HEK293 (cell line): ENCODE results near the gene CDK14.

Experiments
- ZBTB11 ChIP-seq: fragments of 450-650 bp; formaldehyde crosslinking; conservative IDR thresholded peaks from 2 replicates; pipeline ENCODE4 v1.5.1; 2016; ENCODE audit warnings: low read depth, missing biosample characterization, missing genetic modification characterization
- ZNF133 ChIP-seq: fragments of 450-650 bp; formaldehyde crosslinking; IDR thresholded peaks from 2 replicates; pipeline ENCODE4 v1.5.1; 2016; ENCODE audit warnings: missing biosample characterization, missing genetic modification characterization
- ZNF24 ChIP-seq: fragments of 450-650 bp; formaldehyde crosslinking; IDR thresholded peaks from 2 replicates; pipeline ENCODE4 v1.5.1; 2016; ENCODE audit warnings: missing biosample characterization, missing genetic modification characterization
- ZNF274 ChIP-seq, 2 experiments: fragments of 200-500 bp in 1 of 2; fragments of 450-650 bp in 1 of 2; sonication (Bioruptor generic) in 1 of 2; formaldehyde crosslinking in 1 of 2; IDR thresholded peaks; 2 replicates each; pipeline versions ENCODE4 v1.5.1 to v1.6.1; 2014 to 2016; ENCODE audit warnings: borderline replicate concordance in 1 of 2, inconsistent platforms in 1 of 2, low read length in 1 of 2, missing biosample characterization in 1 of 2, missing genetic modification characterization in 1 of 2
- ZNF324 ChIP-seq: fragments of 450-650 bp; formaldehyde crosslinking; IDR thresholded peaks from 2 replicates; pipeline ENCODE4 v1.5.1; 2016; ENCODE audit warnings: missing biosample characterization, missing genetic modification characterization
- ZNF394 ChIP-seq: fragments of 450-650 bp; formaldehyde crosslinking; IDR thresholded peaks from 2 replicates; pipeline ENCODE4 v1.5.1; 2016; ENCODE audit warnings: missing biosample characterization, missing genetic modification characterization, mild to moderate bottlenecking, moderate library complexity, borderline replicate concordance
- ZNF501 ChIP-seq: fragments of 450-650 bp; formaldehyde crosslinking; IDR thresholded peaks from 2 replicates; pipeline ENCODE4 v1.5.1; 2016; ENCODE audit warnings: missing biosample characterization, missing genetic modification characterization
- ZNF510 ChIP-seq: fragments of 450-650 bp; formaldehyde crosslinking; IDR thresholded peaks from 2 replicates; pipeline ENCODE4 v1.5.1; 2018; ENCODE audit warnings: mild to moderate bottlenecking, missing genetic modification characterization, missing biosample characterization; ENCODE audit not compliant: insufficient replicate concordance
- ZNF776 ChIP-seq: fragments of 450-650 bp; formaldehyde crosslinking; IDR thresholded peaks from 2 replicates; pipeline ENCODE4 v1.5.0; 2017; ENCODE audit warnings: missing biosample characterization, missing genetic modification characterization, borderline replicate concordance
- TF ChIP-seq, protein P1 (sequence below): fragments of 450-650 bp; formaldehyde crosslinking; IDR thresholded peaks from 2 replicates; pipeline ENCODE4 v1.5.1; 2016; ENCODE audit warnings: missing biosample characterization, missing genetic modification characterization
- TF ChIP-seq, protein P2 (sequence below): fragments of 450-650 bp; formaldehyde crosslinking; IDR thresholded peaks from 2 replicates; pipeline ENCODE4 v1.5.1; 2016; ENCODE audit warnings: missing biosample characterization, missing genetic modification characterization, low read depth
- TF ChIP-seq, protein P3 (sequence below): fragments of 450-650 bp; formaldehyde crosslinking; IDR thresholded peaks from 2 replicates; pipeline ENCODE4 v1.5.1; 2016; ENCODE audit warnings: missing biosample characterization, missing genetic modification characterization

GRCh38 chr7:90560730-90561129, 35.4 kb upstream of the CDK14 start:
- TF ChIP-seq ZNF776 (tag by site-specific recombination) (no peak), ZNF510 (tag by site-specific recombination) (no peak), ZNF24 (tag by site-specific recombination) (no peak), ZNF394 (no peak), ZNF133 (tag by site-specific recombination) (no peak), ZNF274 (IDR thresholded peaks at IDR 0.05; ENCODE audit: low read length) (no peak), ZNF274 (tag by site-specific recombination; IDR thresholded peaks at IDR 0.05; ENCODE audit: borderline replicate concordance) (no peak), ZBTB11 (tag by site-specific recombination) (no peak), ZNF324 (tag by site-specific recombination) (no peak), ZNF501 (tag by site-specific recombination) (no peak)
- TF ChIP-seq, protein P1, sequence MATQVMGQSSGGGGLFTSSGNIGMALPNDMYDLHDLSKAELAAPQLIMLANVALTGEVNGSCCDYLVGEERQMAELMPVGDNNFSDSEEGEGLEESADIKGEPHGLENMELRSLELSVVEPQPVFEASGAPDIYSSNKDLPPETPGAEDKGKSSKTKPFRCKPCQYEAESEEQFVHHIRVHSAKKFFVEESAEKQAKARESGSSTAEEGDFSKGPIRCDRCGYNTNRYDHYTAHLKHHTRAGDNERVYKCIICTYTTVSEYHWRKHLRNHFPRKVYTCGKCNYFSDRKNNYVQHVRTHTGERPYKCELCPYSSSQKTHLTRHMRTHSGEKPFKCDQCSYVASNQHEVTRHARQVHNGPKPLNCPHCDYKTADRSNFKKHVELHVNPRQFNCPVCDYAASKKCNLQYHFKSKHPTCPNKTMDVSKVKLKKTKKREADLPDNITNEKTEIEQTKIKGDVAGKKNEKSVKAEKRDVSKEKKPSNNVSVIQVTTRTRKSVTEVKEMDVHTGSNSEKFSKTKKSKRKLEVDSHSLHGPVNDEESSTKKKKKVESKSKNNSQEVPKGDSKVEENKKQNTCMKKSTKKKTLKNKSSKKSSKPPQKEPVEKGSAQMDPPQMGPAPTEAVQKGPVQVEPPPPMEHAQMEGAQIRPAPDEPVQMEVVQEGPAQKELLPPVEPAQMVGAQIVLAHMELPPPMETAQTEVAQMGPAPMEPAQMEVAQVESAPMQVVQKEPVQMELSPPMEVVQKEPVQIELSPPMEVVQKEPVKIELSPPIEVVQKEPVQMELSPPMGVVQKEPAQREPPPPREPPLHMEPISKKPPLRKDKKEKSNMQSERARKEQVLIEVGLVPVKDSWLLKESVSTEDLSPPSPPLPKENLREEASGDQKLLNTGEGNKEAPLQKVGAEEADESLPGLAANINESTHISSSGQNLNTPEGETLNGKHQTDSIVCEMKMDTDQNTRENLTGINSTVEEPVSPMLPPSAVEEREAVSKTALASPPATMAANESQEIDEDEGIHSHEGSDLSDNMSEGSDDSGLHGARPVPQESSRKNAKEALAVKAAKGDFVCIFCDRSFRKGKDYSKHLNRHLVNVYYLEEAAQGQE, result no peak
- TF ChIP-seq, protein P2, sequence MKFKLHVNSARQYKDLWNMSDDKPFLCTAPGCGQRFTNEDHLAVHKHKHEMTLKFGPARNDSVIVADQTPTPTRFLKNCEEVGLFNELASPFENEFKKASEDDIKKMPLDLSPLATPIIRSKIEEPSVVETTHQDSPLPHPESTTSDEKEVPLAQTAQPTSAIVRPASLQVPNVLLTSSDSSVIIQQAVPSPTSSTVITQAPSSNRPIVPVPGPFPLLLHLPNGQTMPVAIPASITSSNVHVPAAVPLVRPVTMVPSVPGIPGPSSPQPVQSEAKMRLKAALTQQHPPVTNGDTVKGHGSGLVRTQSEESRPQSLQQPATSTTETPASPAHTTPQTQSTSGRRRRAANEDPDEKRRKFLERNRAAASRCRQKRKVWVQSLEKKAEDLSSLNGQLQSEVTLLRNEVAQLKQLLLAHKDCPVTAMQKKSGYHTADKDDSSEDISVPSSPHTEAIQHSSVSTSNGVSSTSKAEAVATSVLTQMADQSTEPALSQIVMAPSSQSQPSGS (tag by site-specific recombination), result no peak
- TF ChIP-seq, protein P3, sequence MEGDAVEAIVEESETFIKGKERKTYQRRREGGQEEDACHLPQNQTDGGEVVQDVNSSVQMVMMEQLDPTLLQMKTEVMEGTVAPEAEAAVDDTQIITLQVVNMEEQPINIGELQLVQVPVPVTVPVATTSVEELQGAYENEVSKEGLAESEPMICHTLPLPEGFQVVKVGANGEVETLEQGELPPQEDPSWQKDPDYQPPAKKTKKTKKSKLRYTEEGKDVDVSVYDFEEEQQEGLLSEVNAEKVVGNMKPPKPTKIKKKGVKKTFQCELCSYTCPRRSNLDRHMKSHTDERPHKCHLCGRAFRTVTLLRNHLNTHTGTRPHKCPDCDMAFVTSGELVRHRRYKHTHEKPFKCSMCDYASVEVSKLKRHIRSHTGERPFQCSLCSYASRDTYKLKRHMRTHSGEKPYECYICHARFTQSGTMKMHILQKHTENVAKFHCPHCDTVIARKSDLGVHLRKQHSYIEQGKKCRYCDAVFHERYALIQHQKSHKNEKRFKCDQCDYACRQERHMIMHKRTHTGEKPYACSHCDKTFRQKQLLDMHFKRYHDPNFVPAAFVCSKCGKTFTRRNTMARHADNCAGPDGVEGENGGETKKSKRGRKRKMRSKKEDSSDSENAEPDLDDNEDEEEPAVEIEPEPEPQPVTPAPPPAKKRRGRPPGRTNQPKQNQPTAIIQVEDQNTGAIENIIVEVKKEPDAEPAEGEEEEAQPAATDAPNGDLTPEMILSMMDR (tag by site-specific recombination), result no peak
